ENCODE measurements around the gene GIMAP6. TPM values are rescaled to one million over a fixed set of nuclear protein-coding genes. Genes with fewer than 3 reads are reported as not detected.
"Not testable (repeated sequence)": the region's sequence is repeated elsewhere in the genome, so short reads cannot be mapped to it uniquely, and the experiment has no call there.

Gene GIMAP6
- polyA plus RNA-seq (2012; ENCODE audit: low read depth, missing spikeins): 25.1 TPM

DNA sequence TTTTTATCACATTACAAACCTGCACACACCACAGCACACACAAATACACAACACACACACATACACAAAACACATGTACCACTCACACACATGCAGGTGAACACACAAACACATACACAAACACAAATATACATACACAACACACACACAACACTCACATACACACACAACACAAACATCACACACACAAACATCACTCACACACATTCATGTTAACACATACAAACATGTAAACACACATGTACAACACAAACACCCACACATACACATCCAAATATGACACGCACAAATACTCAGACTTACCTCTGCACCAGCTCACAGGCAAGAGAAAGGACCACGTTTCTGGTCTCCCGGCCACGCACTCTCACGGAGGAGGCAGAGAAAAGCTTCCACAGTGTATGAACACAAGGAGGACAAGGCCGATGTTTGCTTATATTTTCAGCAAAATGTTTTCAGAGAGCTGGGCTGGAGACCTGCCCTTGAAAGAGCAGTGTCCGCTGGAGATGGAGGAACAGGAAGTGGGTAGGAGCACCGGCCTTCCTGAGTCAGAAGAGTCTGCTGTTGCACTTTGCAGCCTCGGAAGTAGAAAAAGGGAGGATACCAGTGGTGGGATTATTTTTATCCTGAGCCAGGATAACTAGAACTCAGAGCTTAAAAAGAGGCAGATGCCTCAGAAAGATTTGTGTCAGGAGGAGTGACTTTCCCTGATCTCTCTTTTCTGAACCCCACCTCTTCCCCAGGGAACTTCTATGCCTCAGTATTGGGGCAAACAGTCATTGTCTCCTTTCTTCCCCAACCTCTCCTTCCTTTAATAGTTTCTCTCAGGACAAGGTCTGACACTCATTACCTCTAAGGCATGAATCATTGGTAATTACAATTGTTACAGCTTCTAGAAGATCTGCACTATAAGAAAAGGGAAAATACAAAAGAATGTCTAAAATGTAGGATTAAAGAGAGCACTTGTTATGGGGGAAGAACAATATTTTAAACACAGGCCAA lies at the start of gene GIMAP6:
TSS of gene GIMAP6 (minus strand) at position 520 of the 999 bp plus-strand sequence. CDS start 2,243 bp downstream, outside the sequence.
- FAIRE-seq (peak; percentile 94), DNase-seq (ENCODE audit: insufficient read length, low spot score) (no peak)
- TF ChIP-seq SPI1 (IDR thresholded peaks at IDR 0.05; ENCODE audit: low read depth, low read length) (peak; percentile 86), POLR2A (IDR thresholded peaks at IDR 0.05; ENCODE audit: low read depth, low read length) (peak; percentile 50; the same call in 1 of the 2 replicates), POU2F2 (IDR thresholded peaks at IDR 0.05; ENCODE audit: low read depth, low read length) (no peak)

- DNase-seq (ENCODE audit: insufficient read length, low spot score); FAIRE-seq: not testable (repeated sequence)
These were observed 48.2 kb upstream of the GIMAP6 start for GRCh38 chr7:150680364-150680763.

DNA sequence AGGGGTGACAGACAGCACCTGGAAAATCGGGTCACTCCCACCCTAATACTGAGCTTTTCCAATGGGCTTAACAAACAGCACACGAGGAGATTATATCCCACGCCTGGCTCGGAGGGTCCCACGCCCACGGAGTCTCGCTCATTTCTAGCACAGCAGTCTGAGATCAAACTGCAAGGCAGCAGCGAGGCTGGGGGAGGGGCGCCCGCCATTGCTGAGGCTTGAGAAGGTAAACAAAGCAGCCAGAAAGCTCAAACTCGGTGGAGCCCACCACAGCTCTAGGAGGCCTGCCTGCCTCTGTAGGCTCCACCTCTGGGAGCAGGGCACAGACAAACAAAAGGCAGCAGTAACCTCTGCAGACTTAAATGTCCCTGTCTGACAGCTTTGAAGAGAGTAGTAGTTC lies 46.4 kb upstream of the GIMAP6 start:
- FAIRE-seq; DNase-seq (ENCODE audit: insufficient read length, low spot score): not testable (repeated sequence)

DNA sequence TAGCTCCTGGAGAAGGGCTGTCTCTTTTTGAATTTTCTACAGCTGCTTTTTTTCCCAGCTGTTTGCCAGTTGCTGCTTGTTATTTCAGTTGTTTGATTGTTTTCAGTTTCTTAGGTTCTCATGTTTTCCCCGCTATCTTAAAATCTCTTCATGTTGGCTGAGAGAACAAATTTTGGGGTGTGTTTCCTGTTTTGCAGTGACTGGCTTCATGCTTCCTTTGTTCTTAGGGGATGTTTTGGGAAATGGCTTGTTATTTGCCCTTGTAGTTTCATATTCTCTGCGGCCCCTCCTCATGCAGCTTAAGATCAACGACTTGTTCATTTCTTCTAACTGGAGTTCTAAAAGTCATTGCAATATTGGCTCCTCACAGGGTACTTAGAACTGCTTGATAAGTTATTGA lies 44.7 kb upstream of the GIMAP6 start:
- not testable (repeated sequence) for DNase-seq (ENCODE audit: insufficient read length, low spot score)

DNA sequence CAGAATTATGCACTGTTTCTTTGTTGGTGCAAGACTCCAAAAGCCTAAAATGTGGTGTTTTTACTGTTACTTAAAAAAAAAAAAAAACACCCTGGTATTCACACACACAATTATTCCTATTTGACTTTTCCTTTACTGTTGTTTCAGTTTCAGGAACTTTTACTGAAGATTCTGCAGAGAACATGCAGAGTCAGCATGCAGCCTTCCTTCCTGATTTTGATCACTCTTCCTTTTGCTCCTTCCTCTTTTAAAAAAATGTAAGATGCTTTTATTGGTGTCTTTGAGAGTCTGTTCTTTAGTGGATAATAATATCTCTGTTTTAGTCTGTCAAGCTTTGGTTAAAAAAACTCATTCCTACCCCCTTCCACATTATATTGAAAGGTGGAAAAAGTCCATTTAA lies 44.1 kb upstream of the GIMAP6 start:
- not testable (repeated sequence) for DNase-seq (ENCODE audit: insufficient read length, low spot score); FAIRE-seq

More for the DNA sequence above, 44.7 kb upstream of the GIMAP6 start:
- not testable (repeated sequence) for FAIRE-seq

DNA sequence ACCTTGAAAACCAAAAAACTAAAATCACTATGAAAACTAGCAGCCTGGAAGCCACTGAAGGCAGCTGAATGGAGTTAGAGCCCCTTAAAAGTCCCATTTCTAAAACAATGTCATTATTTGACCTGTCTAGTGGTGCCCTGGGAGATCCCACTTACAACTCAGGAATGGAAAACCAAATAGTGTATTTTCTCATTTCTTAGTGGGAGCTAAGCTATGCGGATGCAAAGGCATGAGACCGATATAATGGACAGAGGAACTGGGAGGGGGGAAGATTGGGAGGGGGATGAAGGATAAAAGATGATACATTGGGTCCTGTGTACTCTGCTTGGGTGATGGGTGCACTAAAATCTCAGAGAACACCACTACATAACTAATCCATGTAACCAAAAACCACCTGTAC lies 43.5 kb upstream of the GIMAP6 start:
- FAIRE-seq (peak; percentile 45), DNase-seq (ENCODE audit: insufficient read length, low spot score) (no peak)
- no peak for TF ChIP-seq SPI1 (IDR thresholded peaks at IDR 0.05; ENCODE audit: low read depth, low read length)
- no peak for TF ChIP-seq POLR2AphosphoS5 (IDR thresholded peaks at IDR 0.05; ENCODE audit: low read depth, low read length)
- TF ChIP-seq POLR2A (IDR thresholded peaks at IDR 0.05; ENCODE audit: low read depth, low read length): no peak
- no peak for TF ChIP-seq PAX5 (IDR thresholded peaks at IDR 0.05; ENCODE audit: insufficient read depth, low read length, severe bottlenecking)
- no peak for TF ChIP-seq POU2F2 (IDR thresholded peaks at IDR 0.05; ENCODE audit: low read depth, low read length)
- no peak for TF ChIP-seq TAF1 (IDR thresholded peaks at IDR 0.05; ENCODE audit: low read depth, low read length)

DNA sequence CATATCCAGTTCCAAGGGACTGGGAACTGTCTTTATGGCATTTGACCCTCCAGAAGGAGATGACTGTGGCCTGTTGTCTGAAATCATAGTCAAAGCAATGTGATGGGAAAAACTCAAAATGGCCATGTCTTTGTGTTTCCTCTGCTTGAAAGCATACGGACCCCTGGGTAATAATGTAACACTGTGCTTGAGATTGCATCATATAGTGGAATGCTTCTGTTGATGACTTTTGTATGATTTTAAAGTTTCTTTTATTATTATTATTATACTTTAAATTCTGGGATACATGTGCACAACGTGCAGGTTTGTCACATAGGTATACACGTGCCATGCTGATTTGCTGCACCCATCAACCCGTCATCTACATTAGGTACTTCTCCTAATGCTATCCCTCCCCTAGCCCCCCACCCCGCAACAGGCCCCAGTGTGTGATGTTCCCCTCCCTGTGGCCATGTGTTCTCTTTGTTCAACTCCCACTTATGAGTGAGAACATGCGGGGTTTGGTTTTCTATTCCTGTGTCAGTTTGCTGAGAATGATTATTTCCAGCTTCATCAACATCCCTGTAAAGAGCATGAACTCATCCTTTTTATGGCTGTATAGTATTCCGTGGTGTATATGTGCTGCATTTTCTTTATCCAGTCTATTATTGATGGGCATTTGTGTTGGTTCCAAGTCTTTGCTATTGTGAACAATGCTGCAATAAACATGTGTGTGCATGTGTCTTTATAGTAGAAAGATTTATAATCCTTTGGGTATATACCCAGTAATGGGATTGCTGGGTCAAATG lies 39.8 kb upstream of the GIMAP6 start:
- FAIRE-seq; DNase-seq (ENCODE audit: insufficient read length, low spot score): not testable (repeated sequence)

- no peak for FAIRE-seq
- DNase-seq (ENCODE audit: insufficient read length, low spot score): no peak
- TF ChIP-seq SPI1 (IDR thresholded peaks at IDR 0.05; ENCODE audit: low read depth, low read length) (no peak), TAF1 (IDR thresholded peaks at IDR 0.05; ENCODE audit: low read depth, low read length) (no peak), POU2F2 (IDR thresholded peaks at IDR 0.05; ENCODE audit: low read depth, low read length) (no peak), PAX5 (IDR thresholded peaks at IDR 0.05; ENCODE audit: insufficient read depth, low read length, severe bottlenecking) (no peak), POLR2AphosphoS5 (IDR thresholded peaks at IDR 0.05; ENCODE audit: low read depth, low read length) (no peak), POLR2A (IDR thresholded peaks at IDR 0.05; ENCODE audit: low read depth, low read length) (no peak)
These were observed 36.8 kb upstream of the GIMAP6 start for GRCh38 chr7:150668977-150669376.

GRCh38 chr7:150668472-150668911 lies 36.3 kb upstream of the GIMAP6 start:
- FAIRE-seq: peak; percentile 95
- TF ChIP-seq POU2F2 (IDR thresholded peaks at IDR 0.05; ENCODE audit: low read depth, low read length): peak; percentile 73; the same call in 1 of the 2 replicates
- no peak for TF ChIP-seq TAF1 (IDR thresholded peaks at IDR 0.05; ENCODE audit: low read depth, low read length)
- peak; percentile 42 for TF ChIP-seq PAX5 (IDR thresholded peaks at IDR 0.05; ENCODE audit: insufficient read depth, low read length, severe bottlenecking)
- TF ChIP-seq POLR2A (IDR thresholded peaks at IDR 0.05; ENCODE audit: low read depth, low read length): no peak
- TF ChIP-seq POLR2AphosphoS5 (IDR thresholded peaks at IDR 0.05; ENCODE audit: low read depth, low read length): no peak
- TF ChIP-seq SPI1 (IDR thresholded peaks at IDR 0.05; ENCODE audit: low read depth, low read length): peak; percentile 49
- DNase-seq (ENCODE audit: insufficient read length, low spot score): no peak

- peak; percentile 69 for TF ChIP-seq SPI1 (IDR thresholded peaks at IDR 0.05; ENCODE audit: low read depth, low read length)
- TF ChIP-seq PAX5 (IDR thresholded peaks at IDR 0.05; ENCODE audit: insufficient read depth, low read length, severe bottlenecking): no peak
- DNase-seq (ENCODE audit: insufficient read length, low spot score) (no peak), FAIRE-seq (peak; percentile 84)
These were observed 34.2 kb upstream of the GIMAP6 start for GRCh38 chr7:150666412-150666811.

- FAIRE-seq (peak; percentile 76), DNase-seq (ENCODE audit: insufficient read length, low spot score) (no peak)
- TF ChIP-seq POU2F2 (IDR thresholded peaks at IDR 0.05; ENCODE audit: low read depth, low read length): no peak
- no peak for TF ChIP-seq PAX5 (IDR thresholded peaks at IDR 0.05; ENCODE audit: insufficient read depth, low read length, severe bottlenecking)
- no peak for TF ChIP-seq TAF1 (IDR thresholded peaks at IDR 0.05; ENCODE audit: low read depth, low read length)
- no peak for TF ChIP-seq POLR2A (IDR thresholded peaks at IDR 0.05; ENCODE audit: low read depth, low read length)
These were observed 33.7 kb upstream of the GIMAP6 start for GRCh38 chr7:150665896-150666295.
